Eye (tissue), 1 donor: ENCODE measurements around the gene KRT74.

ENCODE experiments used
- DNase-seq: peaks from one replicate; pipeline ENCODE4 v3.0.0-alpha.2; 2015

KRT74 gene

GRCh38 chr12:52573743-52574142 lies at the start of gene KRT74:
Gene KRT74 (minus strand): TSS chr12:52573843. CDS start chr12:52573777, 66 bp downstream.
- no peak for DNase-seq

- no peak for DNase-seq
Observed at GRCh38 chr12:52622349-52622748, 48.7 kb upstream of the KRT74 start.

- DNase-seq, result no peak
Observed at GRCh38 chr12:52618866-52619265, 45.2 kb upstream of the KRT74 start.

GRCh38 chr12:52618216-52618615 lies 44.6 kb upstream of the KRT74 start, which contains the start of gene KRT73:
Gene KRT73 (minus strand): TSS chr12:52618559. CDS start chr12:52618524, 35 bp downstream.
- no peak for DNase-seq

- DNase-seq, result no peak
Observed at GRCh38 chr12:52617403-52617785, 43.8 kb upstream of the KRT74 start.

- DNase-seq, result no peak
Observed at GRCh38 chr12:52616680-52617402, 43.2 kb upstream of the KRT74 start.

- DNase-seq, result no peak
Observed at GRCh38 chr12:52615912-52616311, 42.3 kb upstream of the KRT74 start.

- no peak for DNase-seq
Observed at GRCh38 chr12:52615208-52615868, 41.7 kb upstream of the KRT74 start.

GRCh38 chr12:52614381-52615207 lies 41.0 kb upstream of the KRT74 start:
- DNase-seq, result no peak

- DNase-seq, result no peak
Observed at GRCh38 chr12:52613384-52614030, 39.9 kb upstream of the KRT74 start.

GRCh38 chr12:52612431-52613383 lies 39.1 kb upstream of the KRT74 start:
- no peak for DNase-seq

- no peak for DNase-seq
Observed at GRCh38 chr12:52611080-52611468, 37.4 kb upstream of the KRT74 start.

GRCh38 chr12:52608826-52609630 lies 35.4 kb upstream of the KRT74 start:
- no peak for DNase-seq

GRCh38 chr12:52608161-52608560 lies 34.5 kb upstream of the KRT74 start:
- no peak for DNase-seq

- no peak for DNase-seq
Observed at GRCh38 chr12:52607314-52607713, 33.7 kb upstream of the KRT74 start.

- DNase-seq, result no peak
Observed at GRCh38 chr12:52606581-52607218, 33.1 kb upstream of the KRT74 start.

- DNase-seq, result no peak
Observed at GRCh38 chr12:52606096-52606495, 32.5 kb upstream of the KRT74 start.

- DNase-seq, result no peak
Observed at GRCh38 chr12:52605542-52605941, 31.9 kb upstream of the KRT74 start.

GRCh38 chr12:52604859-52605258 lies 31.2 kb upstream of the KRT74 start:
- DNase-seq, result no peak

GRCh38 chr12:52603314-52603713 lies 29.7 kb upstream of the KRT74 start:
- no peak for DNase-seq
